Ishikawa (cell line): Measurements from ENCODE around the gene GNA14.

Experiments
- CEBPB ChIP-seq: IDR thresholded peaks from 2 replicates; pipeline ENCODE4 v1.6.1; 2012
- CREB1 ChIP-seq: IDR thresholded peaks from 2 replicates; pipeline ENCODE4 v1.6.1; 2012; ENCODE audit warnings: low read depth
- EGR1 ChIP-seq: IDR thresholded peaks from 2 replicates; pipeline ENCODE4 v1.6.1; 2012
- EP300 ChIP-seq: IDR thresholded peaks from 2 replicates; pipeline ENCODE4 v1.6.1; 2012; ENCODE audit warnings: borderline replicate concordance
- FOXM1 ChIP-seq: IDR thresholded peaks from 2 replicates; pipeline ENCODE4 v1.6.1; 2012; ENCODE audit warnings: low read depth, borderline replicate concordance
- RAD21 ChIP-seq: IDR thresholded peaks from 2 replicates; pipeline ENCODE4 v1.6.1; 2012; ENCODE audit warnings: low read depth
- REST ChIP-seq: IDR thresholded peaks from 2 replicates; pipeline ENCODE4 v1.6.1; 2012; ENCODE audit warnings: low read depth, mild to moderate bottlenecking
- TAF1 ChIP-seq: IDR thresholded peaks from 2 replicates; pipeline ENCODE4 v1.6.1; 2012; ENCODE audit warnings: low read depth, mild to moderate bottlenecking
- TCF12 ChIP-seq: IDR thresholded peaks from 2 replicates; pipeline ENCODE4 v1.6.1; 2012; ENCODE audit warnings: low read depth
- TEAD4 ChIP-seq: IDR thresholded peaks from 2 replicates; pipeline ENCODE4 v1.6.1; 2012
- ZBTB7A ChIP-seq: IDR thresholded peaks from 2 replicates; pipeline ENCODE4 v1.6.1; 2012; ENCODE audit warnings: low read depth
- TF ChIP-seq, protein P1 (sequence below): IDR thresholded peaks from 2 replicates; pipeline ENCODE4 v1.6.1; 2012

DNA sequence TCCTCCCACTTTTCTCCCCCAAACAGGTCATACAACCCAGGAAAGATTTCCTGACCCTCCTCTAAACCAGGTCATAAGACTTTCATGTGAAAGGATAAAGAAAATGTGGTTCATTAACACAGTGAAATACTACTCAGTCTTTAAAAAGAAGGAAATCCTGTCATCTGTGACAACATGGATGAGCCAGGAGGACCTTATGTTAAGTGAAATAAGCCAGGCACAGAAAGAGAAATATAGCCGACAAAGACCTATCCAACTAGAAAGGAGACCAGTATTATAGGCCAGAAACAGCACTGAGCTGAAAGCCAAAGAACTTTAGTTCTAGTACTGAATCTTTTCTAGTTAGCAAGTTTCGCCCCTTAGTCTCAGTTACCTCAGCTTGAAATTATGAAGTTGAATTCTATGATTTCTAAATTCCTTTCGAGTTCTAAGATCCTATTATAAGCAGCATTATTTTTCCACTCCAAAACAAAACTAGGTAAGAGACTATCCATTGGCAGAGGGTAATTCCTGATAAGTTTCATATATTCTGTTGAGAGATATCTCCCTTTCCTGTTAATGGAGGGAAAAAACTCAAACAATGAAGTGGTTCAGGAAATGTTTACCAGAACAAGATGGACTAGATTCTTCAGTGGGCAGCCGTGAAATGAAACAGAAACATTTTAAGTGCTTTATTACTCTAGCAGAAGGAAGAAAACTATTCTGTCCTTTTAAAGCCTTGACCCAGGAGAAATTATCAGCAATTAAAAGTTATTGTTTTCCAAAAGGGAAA lies 42.5 kb downstream of the GNA14 start:
- TF ChIP-seq ZBTB7A = no peak
- no peak for TF ChIP-seq RAD21
- TF ChIP-seq REST = no peak
- TF ChIP-seq CEBPB = no peak
- no peak for TF ChIP-seq CREB1
- no peak for TF ChIP-seq TAF1
- TF ChIP-seq TEAD4 = no peak
- TF ChIP-seq, protein P1, sequence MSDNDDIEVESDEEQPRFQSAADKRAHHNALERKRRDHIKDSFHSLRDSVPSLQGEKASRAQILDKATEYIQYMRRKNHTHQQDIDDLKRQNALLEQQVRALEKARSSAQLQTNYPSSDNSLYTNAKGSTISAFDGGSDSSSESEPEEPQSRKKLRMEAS = no peak
- TF ChIP-seq EP300 = no peak
- TF ChIP-seq TCF12 = no peak
- no peak for TF ChIP-seq EGR1
- no peak for TF ChIP-seq FOXM1
